HG03095 (cell line): ENCODE measurements around the gene C14orf39.
"Not testable (repeated sequence)": the region's sequence is repeated elsewhere in the genome, so short reads cannot be mapped to it uniquely, and the experiment has no call there.

Experiments
- ATAC-seq: cut with Tn5 transposase; IDR thresholded peaks from one replicate; pipeline ENCODE4 v1.9.1; 2021; ENCODE audit warnings: moderate library complexity; ENCODE audit not compliant: unreplicated experiment

The C14orf39 gene

GRCh38 chr14:60495946-60496345 lies 10.1 kb upstream of the C14orf39 start:
- ATAC-seq, result no peak

- ATAC-seq, result no peak
Observed at GRCh38 chr14:60490270-60490669, 4.4 kb upstream of the C14orf39 start.

DNA sequence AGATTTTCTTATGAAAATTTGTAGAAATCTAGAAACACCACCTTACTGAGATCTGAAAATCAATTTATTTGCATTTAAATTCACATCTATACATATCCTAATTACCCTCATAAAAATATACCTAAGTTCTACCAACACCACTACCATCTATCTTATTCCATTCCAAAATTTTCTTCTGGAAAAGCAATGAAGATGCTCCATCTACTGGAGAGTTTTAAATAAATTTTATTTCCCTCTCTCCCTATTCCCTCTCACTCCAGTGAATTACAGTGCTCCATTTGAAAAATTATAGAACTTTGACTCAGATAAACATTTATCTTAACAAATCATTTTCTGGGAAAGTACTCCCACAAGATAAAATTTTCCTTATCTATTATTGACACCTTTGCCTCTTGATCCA lies 2.3 kb upstream of the C14orf39 start:
- no peak for ATAC-seq

GRCh38 chr14:60487211-60487610 lies 1.3 kb upstream of the C14orf39 start:
- ATAC-seq, result no peak

- no peak for ATAC-seq
Observed at GRCh38 chr14:60485057-60485597, 736 bp downstream of the C14orf39 start.

- ATAC-seq, result no peak
Observed at GRCh38 chr14:60482743-60483142, 3.1 kb downstream of the C14orf39 start.

- ATAC-seq, result not testable (repeated sequence)
Observed at GRCh38 chr14:60480248-60480647, 5.6 kb downstream of the C14orf39 start.

- no peak for ATAC-seq
Observed at GRCh38 chr14:60455875-60456274, 30.0 kb downstream of the C14orf39 start.

GRCh38 chr14:60430276-60430675 lies 55.6 kb downstream of the C14orf39 start:
- no peak for ATAC-seq

- no peak for ATAC-seq
Observed at GRCh38 chr14:60420050-60420449, 65.8 kb downstream of the C14orf39 start.

- ATAC-seq, result not testable (repeated sequence)
Observed at GRCh38 chr14:60397550-60397949, 88.3 kb downstream of the C14orf39 start.

DNA sequence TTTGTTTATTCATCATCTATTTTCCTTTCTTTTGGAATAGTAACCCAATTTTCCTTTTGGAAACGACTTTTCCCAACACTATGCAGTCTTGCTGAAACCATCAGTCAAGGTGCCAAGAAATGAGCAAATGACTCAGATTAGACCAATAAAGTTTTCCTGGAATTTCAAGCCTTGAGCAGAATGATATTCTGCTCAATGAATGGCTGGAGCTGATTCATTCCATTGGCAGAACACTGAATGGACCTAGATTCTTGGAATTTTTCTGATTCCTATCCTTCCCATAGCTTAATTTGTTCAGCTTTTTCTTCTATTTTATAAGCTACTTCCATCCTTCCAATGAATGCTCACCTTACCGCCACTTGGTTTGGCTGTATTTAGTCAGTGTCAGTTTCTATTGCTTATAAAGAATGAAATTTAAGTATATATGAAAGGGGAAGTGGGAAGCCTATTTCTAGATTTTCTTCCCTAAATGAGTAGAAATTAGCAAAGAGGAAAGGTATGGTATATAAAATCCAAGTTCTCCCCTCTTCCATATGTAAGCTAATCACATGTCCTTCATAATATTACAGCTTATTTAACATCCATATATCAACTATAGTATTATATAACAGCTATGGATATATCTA lies 89.0 kb downstream of the C14orf39 start:
- no peak for ATAC-seq
